HG03439 (cell line): Measurements from ENCODE around the gene CLEC16A.

ENCODE experiments used
- ATAC-seq: cut with Tn5 transposase; IDR thresholded peaks from one replicate; pipeline ENCODE4 v1.9.1; 2021; ENCODE audit warnings: mild to moderate bottlenecking, moderate library complexity; ENCODE audit not compliant: unreplicated experiment

The CLEC16A gene

GRCh38 chr16:11225677-11226549 lies 281.5 kb downstream of the CLEC16A start:
- ATAC-seq = no peak

- no peak for ATAC-seq
These were observed 285.1 kb downstream of the CLEC16A start for GRCh38 chr16:11229432-11229831.

- ATAC-seq = no peak
These were observed 285.5 kb downstream of the CLEC16A start for GRCh38 chr16:11229906-11230305.

GRCh38 chr16:11231367-11231970 lies 287.1 kb downstream of the CLEC16A start:
- ATAC-seq = no peak
